Endothelial cell of umbilical vein (primary cell): Measurements from ENCODE around the gene FAM204A. TPM values are rescaled to one million over a fixed set of nuclear protein-coding genes. Genes with fewer than 3 reads are reported as not detected.

ENCODE experiments used
- BruUV-seq: library from RNA; stranded (reverse); fragments of 400-500 nt; replicated peaks from 2 replicates; lab custom pipeline; 2021; lab: Mats Ljungman, UMichigan
- CTCF ChIA-PET: fragments of 300-600, 350-600 bp; sonication (Branson Sonifier 250); formaldehyde crosslinking; loops from one replicate; lab custom pipeline; 2021; ENCODE audit warnings: antibody characterized with exemption, inconsistent platforms; lab: Charles Lee
- POLR2A ChIA-PET: fragments of 300-600, 350-600 bp; sonication (Branson Sonifier 250); formaldehyde crosslinking; loops from one replicate; lab custom pipeline; 2021; ENCODE audit warnings: antibody characterized with exemption, inconsistent platforms; lab: Charles Lee
- DNase-seq: peaks from one replicate; pipeline ENCODE4 v3.0.0-alpha.2; 2011; ENCODE audit warnings: low read depth, low spot score
- FAIRE-seq: peaks from 2 replicates; lab custom pipeline; 2011; peaks lifted over from hg19 to GRCh38; lab: Jason Lieb, UNC
- H2AFZ ChIP-seq: 2 replicates; pipeline ENCODE4 v1.6.0; 2012; ENCODE audit warnings: low read depth, low read length, control low read depth, inconsistent platforms
- H3K27ac ChIP-seq: 2 replicates; pipeline ENCODE4 v1.5.1; 2011; ENCODE audit warnings: low read depth, mild to moderate bottlenecking, control low read depth, low read length, moderate library complexity; ENCODE audit not compliant: insufficient read depth
- H3K27me3 ChIP-seq, 2 experiments: 2 replicates each; pipeline versions ENCODE4 v1.6.0 to v1.6.1; 2011; ENCODE audit warnings: low read length in 2 of 2, mixed read lengths in 1 of 2; ENCODE audit not compliant: control insufficient read depth in 2 of 2, insufficient read depth in 2 of 2
- H3K36me3 ChIP-seq, 2 experiments: 2 replicates in 1 of 2; 3 replicates in 1 of 2; pipeline ENCODE4 v1.5.1; 2011; ENCODE audit warnings: low read length in 2 of 2, mild to moderate bottlenecking in 1 of 2, moderate library complexity in 1 of 2; ENCODE audit not compliant: control insufficient read depth in 2 of 2, insufficient read depth in 2 of 2; ENCODE audit errors: extremely low read depth in 1 of 2
- H3K4me1 ChIP-seq: 3 replicates; pipeline ENCODE4 v1.5.1; 2011; ENCODE audit warnings: mild to moderate bottlenecking, low read length; ENCODE audit not compliant: control insufficient read depth, insufficient read depth; ENCODE audit errors: extremely low read depth
- H3K4me2 ChIP-seq: 2 replicates; pipeline ENCODE4 v1.6.1; 2011; ENCODE audit warnings: low read length, control low read depth, mixed read lengths; ENCODE audit not compliant: insufficient read depth
- H3K4me3 ChIP-seq, 3 experiments: fragments of 200-600 bp in 1 of 3; sonication (generic), shearing (Covaris generic) in 1 of 3; replicated peaks in 1 of 3; 2 replicates each; pipeline ENCODE4 v1.5.1; 2011 to 2016; ENCODE audit warnings: control low read depth in 3 of 3, low read length in 3 of 3, mild to moderate bottlenecking in 2 of 3, inconsistent platforms in 1 of 3, low read depth in 1 of 3, moderate library complexity in 1 of 3; ENCODE audit not compliant: insufficient read depth in 1 of 3
- H3K79me2 ChIP-seq: 2 replicates; pipeline ENCODE4 v1.6.0; 2012; ENCODE audit warnings: low read length, inconsistent platforms; ENCODE audit not compliant: control insufficient read depth, insufficient read depth
- H3K9ac ChIP-seq: replicated peaks from 2 replicates; pipeline ENCODE3; 2011; ENCODE audit warnings: low read length, control low read depth; ENCODE audit not compliant: insufficient read depth; ENCODE audit errors: extremely low read depth
- H3K9me1 ChIP-seq: replicated peaks from 3 replicates; pipeline ENCODE4 v1.6.0; 2011; ENCODE audit warnings: mild to moderate bottlenecking, low read length; ENCODE audit not compliant: control insufficient read depth, insufficient read depth; ENCODE audit errors: extremely low read depth
- H3K9me3 ChIP-seq: replicated peaks from 2 replicates; pipeline ENCODE4 v1.5.1; 2012; ENCODE audit warnings: low read length, inconsistent platforms; ENCODE audit not compliant: control insufficient read depth, insufficient read depth
- H4K20me1 ChIP-seq: replicated peaks from 2 replicates; pipeline ENCODE3; 2011; ENCODE audit warnings: mild to moderate bottlenecking, low read length; ENCODE audit not compliant: control insufficient read depth, insufficient read depth; ENCODE audit errors: extremely low read depth
- EZH2 ChIP-seq: IDR thresholded peaks from 2 replicates; pipeline ENCODE4 v1.6.1; 2012; ENCODE audit warnings: borderline replicate concordance, low read depth, mild to moderate bottlenecking, moderate library complexity, low read length, inconsistent platforms; ENCODE audit not compliant: severe bottlenecking
- FOS ChIP-seq: IDR thresholded peaks from 2 replicates; pipeline ENCODE4 v1.6.1; 2011; ENCODE audit warnings: mild to moderate bottlenecking, low read length, moderate library complexity, borderline replicate concordance; ENCODE audit not compliant: insufficient read depth
- GATA2 ChIP-seq: IDR thresholded peaks from 2 replicates; pipeline ENCODE4 v1.7.0; 2011; ENCODE audit warnings: low read depth, mild to moderate bottlenecking, moderate library complexity, mixed read lengths, low read length; ENCODE audit not compliant: insufficient read length, insufficient read depth
- JUN ChIP-seq: IDR thresholded peaks from 2 replicates; pipeline ENCODE4 v1.6.1; 2011; ENCODE audit warnings: borderline replicate concordance, low read depth; ENCODE audit not compliant: insufficient read length, insufficient read depth
- MYC ChIP-seq: IDR thresholded peaks from one replicate; pipeline ENCODE4 v1.6.1; 2011; ENCODE audit warnings: mild to moderate bottlenecking, low read depth, low read length
- POLR2A ChIP-seq: IDR thresholded peaks from 2 replicates; pipeline ENCODE4 v1.6.1; 2012; ENCODE audit warnings: low read depth, mild to moderate bottlenecking, control low read depth, low read length
- POLR2AphosphoS5 ChIP-seq: IDR thresholded peaks from 2 replicates; pipeline ENCODE4 v1.6.1; 2012; ENCODE audit warnings: low read depth, mild to moderate bottlenecking, control low read depth, low read length, moderate library complexity; ENCODE audit not compliant: insufficient read depth
- dilution Hi-C: fragments of 300-500 bp; cut with MboI; formaldehyde crosslinking; loops from one replicate; pipeline ENCODE4 v1.15.0; 2019; ENCODE audit warnings: low sequenced_read_pairs; ENCODE audit not compliant: extremely low pct_ligation_motif_present
- intact Hi-C: fragments of 100-400 bp; cut with micrococcal nuclease; formaldehyde crosslinking; loops from one replicate; pipeline ENCODE4 v1.10.0; 2022
- polyA plus RNA-seq, 4 experiments: library from polyadenylated mRNA; depleted of rRNA in 3 of 4; stranded (reverse) in 3 of 4; unstranded in 1 of 4; fragments of >200 nt; gene quantifications; 2 replicates each; pipeline versions ENCODE4 v1.2.1 to v1.2.3, GENCODE V29; 2011 to 2012; ENCODE audit warnings: missing spikeins in 1 of 4
- total RNA-seq: library from RNA; stranded (reverse); gene quantifications from 2 replicates; pipeline ENCODE4 v1.2.3, GENCODE V29; 2021
- TF ChIP-seq, protein P1 (sequence below), 2 donors: IDR thresholded peaks; 1 replicate in 1 of 2; 2 replicates in 1 of 2; pipeline ENCODE4 v1.5.1; 2011; ENCODE audit warnings: low read length in 2 of 2, mild to moderate bottlenecking in 2 of 2, moderate library complexity in 2 of 2, control low read depth in 1 of 2, inconsistent platforms in 1 of 2, low read depth in 1 of 2; ENCODE audit not compliant: insufficient read depth in 1 of 2; ENCODE audit errors: extremely low read depth in 1 of 2
- TF ChIP-seq, protein P2 (sequence below): IDR thresholded peaks from 2 replicates; pipeline ENCODE4 v1.6.1; 2011; ENCODE audit not compliant: insufficient read depth, insufficient read length

The FAM204A gene
- total and polyA plus RNA-seq, 2 donors (not counting 3 experiments of a cell fraction or from before 2014, with no cell fraction given): 11.1 to 73.7 TPM

DNA sequence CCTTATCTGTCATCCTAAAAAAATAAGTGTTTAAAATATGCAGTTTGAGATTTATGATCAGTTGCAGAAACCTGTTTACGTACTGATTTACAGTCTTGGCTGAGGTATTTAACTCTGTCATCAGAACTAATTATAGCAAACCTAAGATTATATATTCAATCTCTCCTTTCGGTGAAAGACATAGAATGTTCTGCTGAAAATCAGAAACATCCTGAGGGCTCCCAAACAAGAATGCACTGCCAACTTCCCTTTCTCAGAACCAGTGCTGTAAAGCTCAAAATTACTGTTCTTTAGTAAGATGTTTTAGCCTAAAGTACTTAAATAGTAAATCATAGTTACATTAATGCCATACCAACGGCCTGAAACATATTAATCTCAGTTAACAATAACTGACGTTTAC, 34.3 kb downstream of the FAM204A start:
- Histone ChIP-seq H4K20me1 (no peaks in the 10 kb centered on the region), H3K9me1 (no peaks in the 10 kb centered on the region), H3K79me2 (no peaks in the 10 kb centered on the region), H3K9ac (no peak overlapping the region), H3K36me3 (peaks cover 11 to 15% of the 10 kb centered on the region in 2 experiments), H3K4me2 (no peak overlapping the region), H3K4me1 (peaks cover 10% of the 10 kb centered on the region), H3K4me3 (no peak overlapping the region), H3K27ac (no peak overlapping the region), H3K9me3 (no peaks in the 10 kb centered on the region), H2AFZ (no peak overlapping the region), H3K27me3 (no peaks in the 10 kb centered on the region)
- dilution Hi-C loops: no loop called here
- TF ChIP-seq, protein P1, sequence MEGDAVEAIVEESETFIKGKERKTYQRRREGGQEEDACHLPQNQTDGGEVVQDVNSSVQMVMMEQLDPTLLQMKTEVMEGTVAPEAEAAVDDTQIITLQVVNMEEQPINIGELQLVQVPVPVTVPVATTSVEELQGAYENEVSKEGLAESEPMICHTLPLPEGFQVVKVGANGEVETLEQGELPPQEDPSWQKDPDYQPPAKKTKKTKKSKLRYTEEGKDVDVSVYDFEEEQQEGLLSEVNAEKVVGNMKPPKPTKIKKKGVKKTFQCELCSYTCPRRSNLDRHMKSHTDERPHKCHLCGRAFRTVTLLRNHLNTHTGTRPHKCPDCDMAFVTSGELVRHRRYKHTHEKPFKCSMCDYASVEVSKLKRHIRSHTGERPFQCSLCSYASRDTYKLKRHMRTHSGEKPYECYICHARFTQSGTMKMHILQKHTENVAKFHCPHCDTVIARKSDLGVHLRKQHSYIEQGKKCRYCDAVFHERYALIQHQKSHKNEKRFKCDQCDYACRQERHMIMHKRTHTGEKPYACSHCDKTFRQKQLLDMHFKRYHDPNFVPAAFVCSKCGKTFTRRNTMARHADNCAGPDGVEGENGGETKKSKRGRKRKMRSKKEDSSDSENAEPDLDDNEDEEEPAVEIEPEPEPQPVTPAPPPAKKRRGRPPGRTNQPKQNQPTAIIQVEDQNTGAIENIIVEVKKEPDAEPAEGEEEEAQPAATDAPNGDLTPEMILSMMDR (IDR thresholded peaks at IDR 0.05; ENCODE audit: extremely low read depth in 1 of 2, insufficient read depth in 1 of 2, low read depth in 1 of 2, low read length in 2 of 2): no peak
- TF ChIP-seq GATA2 (no peak), JUN (no peak), POLR2AphosphoS5 (no peak), MYC (no peak), FOS (no peak), EZH2 (no peak), POLR2A (no peak)
- TF ChIP-seq, protein P2, sequence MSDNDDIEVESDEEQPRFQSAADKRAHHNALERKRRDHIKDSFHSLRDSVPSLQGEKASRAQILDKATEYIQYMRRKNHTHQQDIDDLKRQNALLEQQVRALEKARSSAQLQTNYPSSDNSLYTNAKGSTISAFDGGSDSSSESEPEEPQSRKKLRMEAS: no peak
- FAIRE-seq (no peak), DNase-seq (no peak)
- intact Hi-C loops: no loop called here
- no TSS peak for BruUV-seq
- ChIA-PET POLR2A (no interaction called here), CTCF (interaction anchor here (1.0 kb wide), 1 partner anchor 48 kb away, joined by 3 read pairs; no protein-coding TSS in a partner anchor)
